NCI-H1694 treated with DMSO at 0.1 percent for 48 hours (cell line): Measurements from ENCODE around the gene UBA5.

Experiments used
- DNase-seq: peaks from one replicate; lab custom pipeline; 2025; lab: John Stamatoyannopoulos, UW

UBA5 gene

GRCh38 chr3:132654190-132654589 is 5.9 kb upstream of the UBA5 start:
- no peak for DNase-seq

DNA sequence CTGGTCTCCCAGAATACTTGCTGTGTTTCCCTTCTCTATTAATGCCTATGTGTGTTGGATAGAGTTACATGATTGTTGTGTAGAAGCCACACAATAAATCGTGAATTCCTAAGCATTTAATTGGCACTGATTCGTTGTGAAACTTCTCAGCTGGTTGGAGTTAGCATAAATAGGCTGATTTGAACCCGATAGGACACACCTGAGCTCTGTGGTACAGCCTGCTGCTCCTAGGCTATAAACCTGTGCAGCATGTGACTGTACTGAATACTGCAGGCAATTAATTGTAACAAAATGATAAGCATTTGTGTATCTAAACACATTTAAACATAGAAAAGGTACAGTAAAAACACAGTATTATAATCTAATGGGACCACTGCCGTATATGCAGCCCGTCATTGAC is 5.4 kb upstream of the UBA5 start:
- DNase-seq: no peak

GRCh38 chr3:132655471-132655870 is 4.7 kb upstream of the UBA5 start:
- DNase-seq: no peak

DNA sequence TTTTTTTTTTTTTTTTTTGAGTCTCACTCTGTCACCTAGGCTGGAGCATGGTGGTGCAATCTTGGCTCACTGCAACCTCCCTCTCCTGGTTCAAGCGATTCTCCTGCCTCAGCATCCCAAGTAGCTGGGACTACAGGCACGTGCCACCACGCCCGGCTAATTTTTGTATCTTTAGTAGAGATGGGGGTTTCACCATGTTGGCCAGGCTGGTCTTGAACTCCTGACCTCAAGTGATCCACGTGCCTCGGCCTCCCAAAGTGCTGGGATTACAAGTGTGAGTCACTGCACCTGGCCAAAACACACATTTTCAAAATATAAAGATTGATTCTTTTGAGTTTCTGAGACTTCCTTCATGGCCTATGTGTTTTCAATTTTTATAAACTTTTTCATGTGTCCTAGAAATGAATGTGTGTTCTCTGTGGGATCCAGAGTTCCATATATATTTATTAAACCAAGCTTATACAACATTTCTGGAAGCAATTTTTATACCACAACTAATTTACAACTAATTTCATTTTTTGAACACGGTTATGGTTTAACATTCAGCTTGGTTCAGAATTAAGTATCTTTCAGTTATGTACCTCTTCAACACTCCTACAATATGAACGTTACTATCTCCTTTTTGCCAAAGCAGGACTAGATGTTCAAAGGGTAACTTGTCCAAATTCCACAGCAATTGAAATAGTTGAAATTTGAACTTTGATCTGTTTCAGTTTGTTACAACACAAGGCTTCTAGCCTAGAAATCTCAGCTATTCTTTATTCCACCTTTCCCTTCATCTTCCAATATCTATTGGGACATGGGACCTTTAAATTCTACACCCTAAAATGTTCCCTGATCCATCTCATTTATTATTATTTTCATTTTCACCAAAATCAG is 2.0 kb upstream of the UBA5 start:
- DNase-seq: no peak

DNA sequence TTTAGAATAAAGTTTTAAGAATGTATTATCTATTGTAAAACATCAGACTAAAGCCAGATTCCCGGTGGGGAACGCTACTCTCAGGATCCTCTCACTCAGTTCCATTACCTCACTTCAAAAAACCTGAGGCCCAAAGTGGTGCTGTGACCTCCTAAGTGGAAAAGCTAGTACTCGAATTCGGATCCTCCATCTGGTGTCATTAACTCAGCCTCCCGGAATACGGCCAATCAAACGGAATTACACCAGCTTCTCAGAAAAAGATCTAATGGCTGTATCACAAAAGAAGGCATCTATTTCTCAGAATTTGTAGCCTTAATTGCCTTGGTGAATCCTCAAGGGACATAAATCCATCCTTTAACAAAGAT is 1.1 kb upstream of the UBA5 start:
- DNase-seq: no peak

- DNase-seq: peak; percentile 71
Measured at GRCh38 chr3:132659365-132660051, 621 bp upstream of the UBA5 start, which contains the start of gene ACAD11. ACAD11 (minus strand) TSS chr3:132659809; CDS start chr3:132659751, 58 bp downstream.

DNA sequence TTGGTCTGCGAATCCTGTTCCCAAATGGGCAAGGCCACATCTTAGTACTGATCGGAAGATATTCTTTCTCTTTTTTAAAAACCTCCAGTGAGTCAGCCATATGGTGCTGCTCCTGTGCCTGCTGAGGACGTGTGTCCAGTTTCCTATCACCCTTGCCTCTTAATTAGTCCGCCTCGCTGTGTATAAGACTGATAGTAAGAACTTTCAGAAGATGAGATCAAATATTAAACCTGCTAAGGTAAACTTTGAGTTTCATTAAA is 612 bp downstream of the UBA5 start:
- no peak for DNase-seq

- no peak for DNase-seq
Measured at GRCh38 chr3:132661101-132661500, 972 bp downstream of the UBA5 start.

- no peak for DNase-seq
Measured at GRCh38 chr3:132662212-132662611, 2.1 kb downstream of the UBA5 start.

- DNase-seq: no peak
Measured at GRCh38 chr3:132665230-132665745, 5.2 kb downstream of the UBA5 start.

- DNase-seq: no peak
Measured at GRCh38 chr3:132669256-132669777, 9.2 kb downstream of the UBA5 start.

- DNase-seq: no peak
Measured at GRCh38 chr3:132675408-132675807, 15.3 kb downstream of the UBA5 start.

DNA sequence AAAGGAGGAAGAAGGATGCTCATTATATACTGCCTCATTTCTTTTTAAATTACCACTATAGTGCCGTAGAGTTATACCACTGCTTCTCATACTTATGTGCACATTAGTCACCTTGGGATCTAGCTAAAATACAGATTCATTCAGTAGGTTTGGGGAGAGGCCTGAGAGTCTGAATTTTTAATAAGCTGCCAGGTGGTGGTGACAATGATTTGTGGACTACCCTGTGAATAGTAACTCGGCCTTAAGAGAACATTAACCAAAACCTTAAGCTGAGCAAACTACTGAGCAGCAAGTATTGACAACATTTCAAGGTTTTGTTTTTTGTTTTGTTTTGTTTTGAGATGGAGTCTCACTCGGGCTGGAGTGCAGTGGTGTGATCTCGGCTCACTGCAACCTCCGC is 19.8 kb downstream of the UBA5 start:
- no peak for DNase-seq

GRCh38 chr3:132681421-132681820 is 21.3 kb downstream of the UBA5 start:
- no peak for DNase-seq

GRCh38 chr3:132682201-132682600 is 22.1 kb downstream of the UBA5 start:
- DNase-seq: no peak

DNA sequence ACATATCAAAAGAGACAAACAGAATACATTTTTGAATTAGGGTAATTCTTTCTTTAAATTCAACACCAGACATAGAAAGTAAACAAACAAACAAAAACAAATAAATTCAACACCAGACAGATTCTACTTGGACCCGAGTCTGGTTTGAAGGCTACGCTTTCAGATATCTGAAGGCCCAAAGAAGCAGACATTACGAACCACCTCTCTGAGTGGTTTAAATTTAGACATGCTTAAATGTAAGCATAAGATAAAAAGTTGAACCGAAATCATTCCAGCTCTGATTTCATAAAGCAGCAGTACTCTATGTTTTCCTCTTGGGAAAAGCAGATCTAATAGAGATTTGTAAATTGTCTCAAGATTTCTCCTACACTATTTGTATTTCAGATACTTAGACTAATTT is 29.9 kb downstream of the UBA5 start:
- no peak for DNase-seq

DNA sequence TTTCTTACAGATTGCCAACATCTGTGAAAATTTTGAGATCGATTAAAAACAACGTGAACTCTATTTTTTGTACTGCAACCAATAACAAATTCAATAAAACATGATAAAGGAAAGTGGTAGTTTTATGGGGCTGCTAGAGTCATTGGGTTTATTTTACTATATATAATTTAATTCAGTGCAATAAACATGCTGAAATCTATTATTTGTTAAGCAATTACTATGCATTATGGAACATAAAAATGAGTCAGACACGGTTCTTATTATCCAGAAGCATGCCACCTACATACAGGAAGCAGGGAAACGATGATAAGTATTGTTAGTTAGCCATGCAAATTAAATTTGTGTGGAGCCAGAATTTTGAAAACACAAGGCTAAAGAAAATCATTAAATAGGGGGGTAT is 34.9 kb downstream of the UBA5 start:
- no peak for DNase-seq

DNA sequence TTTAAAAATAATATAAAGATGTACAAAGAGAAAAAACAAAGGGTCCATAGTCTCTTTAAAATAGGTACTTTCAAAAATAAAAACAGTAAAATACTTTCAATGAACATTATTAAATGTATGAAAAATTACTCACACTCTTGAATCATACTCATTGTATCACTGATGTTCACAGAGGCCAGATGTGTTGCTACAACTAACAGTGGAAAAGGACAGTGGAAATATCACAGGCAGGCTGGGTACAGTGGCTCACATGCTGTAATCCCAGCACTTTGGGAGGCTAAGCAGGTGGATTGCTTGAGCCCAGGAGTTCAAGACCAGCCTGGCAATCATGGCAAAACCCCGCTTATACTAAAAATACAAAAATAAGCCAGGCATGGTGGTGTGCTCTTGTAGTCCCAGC is 35.3 kb downstream of the UBA5 start:
- DNase-seq: no peak

DNA sequence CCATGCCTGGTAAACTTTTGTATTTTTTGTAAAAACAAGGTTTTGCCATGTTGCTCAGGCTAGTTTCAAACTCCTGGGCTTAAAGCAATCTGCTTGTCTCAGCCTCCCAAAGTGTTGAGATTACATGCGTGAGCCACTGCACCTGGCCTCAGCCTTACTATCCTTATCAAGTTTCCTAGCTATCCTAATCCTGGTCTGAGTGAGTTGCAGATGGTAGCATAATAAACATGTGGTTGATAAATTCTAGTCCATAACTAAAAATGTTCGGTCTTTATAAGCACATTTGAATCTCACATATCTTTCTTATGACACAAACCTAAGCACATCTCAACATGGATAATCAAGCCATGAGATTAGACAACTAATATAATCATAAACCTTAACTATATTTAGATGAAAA is 43.6 kb downstream of the UBA5 start:
- no peak for DNase-seq

GRCh38 chr3:132709761-132710160 is 49.6 kb downstream of the UBA5 start:
- no peak for DNase-seq

DNA sequence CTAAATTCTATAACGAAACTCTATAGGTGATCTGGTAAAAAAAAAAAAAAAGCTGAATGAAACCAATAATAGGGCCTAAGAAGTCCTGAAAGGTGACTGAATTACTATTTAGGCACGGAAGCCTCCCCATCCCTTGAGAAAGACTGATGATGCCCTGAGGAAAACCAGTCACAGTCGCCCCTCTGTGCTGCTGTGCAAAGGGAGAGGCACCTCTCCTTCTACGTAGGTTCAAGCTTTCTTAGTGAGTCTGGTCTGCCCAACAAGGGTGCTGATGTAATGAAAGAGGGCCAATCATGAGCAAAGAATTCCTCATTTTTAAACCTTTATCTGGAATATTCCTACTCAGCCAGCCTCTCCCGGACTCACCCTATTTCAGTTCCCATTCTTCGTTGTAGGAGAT is 50.2 kb downstream of the UBA5 start:
- DNase-seq: no peak

GRCh38 chr3:132713977-132714727 is 54.0 kb downstream of the UBA5 start:
- no peak for DNase-seq

- no peak for DNase-seq
Measured at GRCh38 chr3:132716372-132716771, 56.2 kb downstream of the UBA5 start.
